ENCODE data around the gene DNAH10. TPM values are rescaled to one million over a fixed set of nuclear protein-coding genes. Genes with fewer than 3 reads are reported as not detected.

DNAH10 gene
- total and polyA plus RNA-seq, 2 donors from 2014 or later, result 0.24 to 0.28 TPM

DNA sequence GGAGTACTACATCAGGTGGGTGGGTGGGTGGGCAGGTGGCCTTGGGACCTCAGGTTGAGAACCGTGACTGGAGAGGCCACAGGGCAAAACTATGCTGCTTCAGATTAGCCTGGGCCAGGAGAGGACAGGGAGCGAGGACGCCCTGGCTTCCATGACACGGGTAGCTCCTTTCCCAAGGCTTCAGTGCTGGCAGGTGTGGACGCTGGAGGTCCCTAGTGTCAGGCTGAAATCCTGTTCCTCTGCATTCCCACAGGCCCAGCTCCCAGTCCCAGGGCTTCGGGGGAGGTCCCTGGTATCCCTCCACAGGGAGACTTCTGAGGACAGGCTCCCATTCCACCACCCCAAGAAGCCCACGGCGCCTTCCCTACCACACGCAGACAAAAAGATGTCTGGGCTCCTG, 178.9 kb downstream of the DNAH10 start:
- TF ChIP-seq, protein P1, sequence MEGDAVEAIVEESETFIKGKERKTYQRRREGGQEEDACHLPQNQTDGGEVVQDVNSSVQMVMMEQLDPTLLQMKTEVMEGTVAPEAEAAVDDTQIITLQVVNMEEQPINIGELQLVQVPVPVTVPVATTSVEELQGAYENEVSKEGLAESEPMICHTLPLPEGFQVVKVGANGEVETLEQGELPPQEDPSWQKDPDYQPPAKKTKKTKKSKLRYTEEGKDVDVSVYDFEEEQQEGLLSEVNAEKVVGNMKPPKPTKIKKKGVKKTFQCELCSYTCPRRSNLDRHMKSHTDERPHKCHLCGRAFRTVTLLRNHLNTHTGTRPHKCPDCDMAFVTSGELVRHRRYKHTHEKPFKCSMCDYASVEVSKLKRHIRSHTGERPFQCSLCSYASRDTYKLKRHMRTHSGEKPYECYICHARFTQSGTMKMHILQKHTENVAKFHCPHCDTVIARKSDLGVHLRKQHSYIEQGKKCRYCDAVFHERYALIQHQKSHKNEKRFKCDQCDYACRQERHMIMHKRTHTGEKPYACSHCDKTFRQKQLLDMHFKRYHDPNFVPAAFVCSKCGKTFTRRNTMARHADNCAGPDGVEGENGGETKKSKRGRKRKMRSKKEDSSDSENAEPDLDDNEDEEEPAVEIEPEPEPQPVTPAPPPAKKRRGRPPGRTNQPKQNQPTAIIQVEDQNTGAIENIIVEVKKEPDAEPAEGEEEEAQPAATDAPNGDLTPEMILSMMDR (IDR thresholded peaks at IDR 0.05; ENCODE audit: borderline replicate concordance, extremely low read depth, insufficient read depth), result no peak
- DNase-seq, result no peak
- Histone ChIP-seq H3K4me1 (ENCODE audit: control insufficient read depth in 2 of 3, insufficient read depth in 2 of 3, low read depth in 1 of 3, low read length in 3 of 3) (peaks cover 0 to 3% (median 0%) of the 10 kb centered on the region in 3 donors), H3K27me3 (ENCODE audit: control insufficient read depth, insufficient read depth, low read length) (no peaks in the 10 kb centered on the region), H3K4me3 (ENCODE audit: low read length in 3 of 3) (no peak overlapping the region), H3K27ac (ENCODE audit: low read depth in 2 of 2, low read length in 2 of 2) (no peak overlapping the region), H3K9me3 (ENCODE audit: control insufficient read depth in 2 of 3, insufficient read depth in 1 of 3, low read length in 3 of 3) (no peaks in the 10 kb centered on the region), H3K36me3 (ENCODE audit: control insufficient read depth in 2 of 3, insufficient read depth in 3 of 3, low read length in 3 of 3) (peaks cover 0 to 21% (median 20%) of the 10 kb centered on the region in 3 donors), H3K9ac (ENCODE audit: low read length in 3 of 3) (no peak overlapping the region)
- intact Hi-C loops (cut with DNase I), result no loop called here
- FAIRE-seq, result no peak

DNA sequence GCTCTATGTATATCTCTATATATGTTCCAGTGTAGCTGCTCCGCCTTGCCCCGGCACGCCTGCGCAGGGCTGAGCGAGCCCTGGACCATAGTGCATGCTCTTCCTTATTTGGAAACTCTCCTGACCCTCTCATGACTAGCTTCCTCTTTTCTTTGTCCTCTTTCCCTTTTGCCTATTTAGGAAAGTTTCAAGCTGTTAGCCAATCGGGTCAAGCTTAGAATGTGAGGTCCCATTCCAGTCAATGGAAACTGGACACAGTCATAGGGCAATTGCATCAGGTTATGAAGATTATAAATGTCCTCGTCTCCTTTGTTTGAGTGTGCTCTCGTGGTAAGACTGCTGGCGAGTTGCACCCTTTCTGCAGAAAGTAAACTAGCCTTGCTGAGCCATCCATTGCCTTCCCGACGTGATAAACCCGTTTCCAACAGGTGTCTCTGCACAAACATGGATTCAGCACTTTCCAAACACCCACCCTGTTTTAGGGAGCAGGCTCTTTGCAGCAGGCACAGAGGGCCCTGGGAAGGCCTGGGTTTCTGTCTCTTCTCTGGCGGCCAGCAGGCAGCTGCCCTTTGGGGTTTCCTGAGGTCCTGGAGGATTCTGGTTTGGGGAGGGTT, 179.6 kb downstream of the DNAH10 start:
- FAIRE-seq (no peak), DNase-seq (no peak)
- H3K27ac ChIP-seq (ENCODE audit: low read depth in 2 of 2, low read length in 2 of 2), result no peak overlapping the region
- H3K9me3 ChIP-seq (ENCODE audit: control insufficient read depth in 2 of 3, insufficient read depth in 1 of 3, low read length in 3 of 3), result no peaks in the 10 kb centered on the region
- TF ChIP-seq, protein P1 (IDR thresholded peaks at IDR 0.05; ENCODE audit: borderline replicate concordance, extremely low read depth, insufficient read depth), result no peak
- no peak overlapping the region for H3K4me3 ChIP-seq (ENCODE audit: low read length in 3 of 3)
- intact Hi-C loops (cut with DNase I), result no loop called here
- peaks cover 0 to 19% (median 18%) of the 10 kb centered on the region in 3 donors for H3K36me3 ChIP-seq (ENCODE audit: control insufficient read depth in 2 of 3, insufficient read depth in 3 of 3, low read length in 3 of 3)
- H3K9ac ChIP-seq (ENCODE audit: low read length in 3 of 3), result no peak overlapping the region
- peaks cover 0 to 3% (median 0%) of the 10 kb centered on the region in 3 donors for H3K4me1 ChIP-seq (ENCODE audit: control insufficient read depth in 2 of 3, insufficient read depth in 2 of 3, low read depth in 1 of 3, low read length in 3 of 3)
- H3K27me3 ChIP-seq (ENCODE audit: control insufficient read depth, insufficient read depth, low read length), result no peaks in the 10 kb centered on the region

DNA sequence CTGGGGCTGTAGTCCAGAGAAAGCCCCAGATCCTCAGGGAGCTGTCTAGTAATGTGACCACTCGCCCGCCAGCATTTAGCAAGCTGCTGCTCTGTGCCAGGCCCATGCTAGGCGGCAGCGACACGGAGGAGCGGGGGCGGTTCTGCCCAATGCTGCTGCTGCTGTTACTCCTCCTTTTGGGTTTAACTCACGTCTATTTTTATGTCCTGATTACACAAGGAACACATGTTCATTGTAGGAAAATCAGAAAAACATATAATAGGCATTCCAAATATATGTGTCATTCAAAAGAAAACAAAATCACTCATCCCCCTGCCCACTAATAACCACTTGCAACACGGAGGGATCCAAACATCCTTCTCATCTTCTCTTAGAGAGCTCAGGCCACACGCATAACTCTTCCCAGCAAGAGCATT, 180.1 kb downstream of the DNAH10 start:
- no peak overlapping the region for H3K4me3 ChIP-seq (ENCODE audit: low read length in 3 of 3)
- H3K9ac ChIP-seq (ENCODE audit: low read length in 3 of 3), result no peak overlapping the region
- intact Hi-C loops (cut with DNase I), result no loop called here
- H3K27me3 ChIP-seq (ENCODE audit: control insufficient read depth, insufficient read depth, low read length), result no peaks in the 10 kb centered on the region
- peaks cover 0 to 3% (median 0%) of the 10 kb centered on the region in 3 donors for H3K4me1 ChIP-seq (ENCODE audit: control insufficient read depth in 2 of 3, insufficient read depth in 2 of 3, low read depth in 1 of 3, low read length in 3 of 3)
- TF ChIP-seq, protein P1 (IDR thresholded peaks at IDR 0.05; ENCODE audit: borderline replicate concordance, extremely low read depth, insufficient read depth), result no peak
- no peaks in the 10 kb centered on the region for H3K9me3 ChIP-seq (ENCODE audit: control insufficient read depth in 2 of 3, insufficient read depth in 1 of 3, low read length in 3 of 3)
- DNase-seq (no peak), FAIRE-seq (no peak)
- peaks cover 0 to 18% (median 16%) of the 10 kb centered on the region in 3 donors for H3K36me3 ChIP-seq (ENCODE audit: control insufficient read depth in 2 of 3, insufficient read depth in 3 of 3, low read length in 3 of 3)
- no peak overlapping the region for H3K27ac ChIP-seq (ENCODE audit: low read depth in 2 of 2, low read length in 2 of 2)
